ENCODE measurements around the gene LRFN2. TPM values are rescaled to one million over a fixed set of nuclear protein-coding genes. Genes with fewer than 3 reads are reported as not detected.

LRFN2 gene
- total RNA-seq, 1 donor from 2014 or later: 0.32 TPM

GRCh38 chr6:40551966-40552505 is 35.1 kb downstream of the LRFN2 start:
- H3K27me3 ChIP-seq (ENCODE audit: insufficient read depth, low read length): peaks cover 3% of the 10 kb centered on the region
- no peak overlapping the region for H2AFZ ChIP-seq (ENCODE audit: low read depth, low read length)
- no peaks in the 10 kb centered on the region for H3K4me1 ChIP-seq (ENCODE audit: insufficient read depth, low read length)
- H3K4me3 Mint-ChIP-seq (ENCODE audit: unreplicated experiment): no peak overlapping the region
- no peak overlapping the region for H3K9ac ChIP-seq (ENCODE audit: low read length)
- peaks cover 1% of the 10 kb centered on the region for H3K4me1 Mint-ChIP-seq (ENCODE audit: low read depth, unreplicated experiment)
- DNase-seq (ENCODE audit: low read depth): no peak
- H3K79me2 ChIP-seq (ENCODE audit: insufficient read depth, low read length): no peaks in the 10 kb centered on the region
- no peak overlapping the region for H3K4me3 ChIP-seq (ENCODE audit: insufficient read depth, low read depth, low read length)
- H3K27me3 Mint-ChIP-seq (ENCODE audit: low read depth, unreplicated experiment): peaks cover 36% of the 10 kb centered on the region
- H3K4me2 ChIP-seq (ENCODE audit: low read length): no peak overlapping the region
- no peak for TF ChIP-seq CTCF (IDR thresholded peaks at IDR 0.05; ENCODE audit: insufficient read depth, low read depth, low read length)
- no peak for TF ChIP-seq EZH2 (IDR thresholded peaks at IDR 0.05; ENCODE audit: insufficient read depth, low read length)
- no peak for FAIRE-seq
- no peaks in the 10 kb centered on the region for H3K36me3 ChIP-seq (ENCODE audit: insufficient read depth, low read length)
- H3K27ac ChIP-seq (ENCODE audit: low read depth, low read length): no peak overlapping the region
- no peaks in the 10 kb centered on the region for H4K20me1 ChIP-seq (ENCODE audit: insufficient read depth, low read length)
- no peak overlapping the region for H3K27ac Mint-ChIP-seq (ENCODE audit: unreplicated experiment)
- H3K9me3 Mint-ChIP-seq (ENCODE audit: unreplicated experiment): no peaks in the 10 kb centered on the region
- no peaks in the 10 kb centered on the region for H3K9me3 ChIP-seq (ENCODE audit: insufficient read depth, low read depth, low read length)
- no peaks in the 10 kb centered on the region for H3K36me3 Mint-ChIP-seq (ENCODE audit: low read depth, unreplicated experiment)

- no peak overlapping the region for H3K4me2 ChIP-seq (ENCODE audit: low read length)
- peaks cover 3% of the 10 kb centered on the region for H3K27me3 ChIP-seq (ENCODE audit: insufficient read depth, low read length)
- no peaks in the 10 kb centered on the region for H3K9me3 ChIP-seq (ENCODE audit: insufficient read depth, low read depth, low read length)
- H3K36me3 ChIP-seq (ENCODE audit: insufficient read depth, low read length): no peaks in the 10 kb centered on the region
- DNase-seq (ENCODE audit: low read depth) (peak; percentile 6), FAIRE-seq (no peak)
- H3K4me3 Mint-ChIP-seq (ENCODE audit: unreplicated experiment): no peak overlapping the region
- no peaks in the 10 kb centered on the region for H3K79me2 ChIP-seq (ENCODE audit: insufficient read depth, low read length)
- H3K4me1 Mint-ChIP-seq (ENCODE audit: low read depth, unreplicated experiment): peaks cover 1% of the 10 kb centered on the region
- H3K27ac Mint-ChIP-seq (ENCODE audit: unreplicated experiment): no peak overlapping the region
- H3K4me1 ChIP-seq (ENCODE audit: insufficient read depth, low read length): no peaks in the 10 kb centered on the region
- H3K27ac ChIP-seq (ENCODE audit: low read depth, low read length): no peak overlapping the region
- no peak overlapping the region for H2AFZ ChIP-seq (ENCODE audit: low read depth, low read length)
- H4K20me1 ChIP-seq (ENCODE audit: insufficient read depth, low read length): no peaks in the 10 kb centered on the region
- TF ChIP-seq CTCF (IDR thresholded peaks at IDR 0.05; ENCODE audit: insufficient read depth, low read depth, low read length): peak; percentile 46
- no peak for TF ChIP-seq EZH2 (IDR thresholded peaks at IDR 0.05; ENCODE audit: insufficient read depth, low read length)
- no peaks in the 10 kb centered on the region for H3K36me3 Mint-ChIP-seq (ENCODE audit: low read depth, unreplicated experiment)
- H3K9me3 Mint-ChIP-seq (ENCODE audit: unreplicated experiment): no peaks in the 10 kb centered on the region
- H3K27me3 Mint-ChIP-seq (ENCODE audit: low read depth, unreplicated experiment): peaks cover 28% of the 10 kb centered on the region
- H3K4me3 ChIP-seq (ENCODE audit: insufficient read depth, low read depth, low read length): no peak overlapping the region
- H3K9ac ChIP-seq (ENCODE audit: low read length): no peak overlapping the region
Observed at GRCh38 chr6:40550202-40551101, 36.7 kb downstream of the LRFN2 start.

GRCh38 chr6:40545954-40546353 is 41.2 kb downstream of the LRFN2 start:
- peaks cover 1% of the 10 kb centered on the region for H3K4me1 Mint-ChIP-seq (ENCODE audit: low read depth, unreplicated experiment)
- H3K9ac ChIP-seq (ENCODE audit: low read length): no peak overlapping the region
- H2AFZ ChIP-seq (ENCODE audit: low read depth, low read length): no peak overlapping the region
- peaks cover 41% of the 10 kb centered on the region for H3K27me3 Mint-ChIP-seq (ENCODE audit: low read depth, unreplicated experiment)
- H3K27ac ChIP-seq (ENCODE audit: low read depth, low read length): no peak overlapping the region
- H3K36me3 ChIP-seq (ENCODE audit: insufficient read depth, low read length): no peaks in the 10 kb centered on the region
- H4K20me1 ChIP-seq (ENCODE audit: insufficient read depth, low read length): no peaks in the 10 kb centered on the region
- no peak for FAIRE-seq
- H3K27me3 ChIP-seq (ENCODE audit: insufficient read depth, low read length): peaks cover 4% of the 10 kb centered on the region
- no peak overlapping the region for H3K4me2 ChIP-seq (ENCODE audit: low read length)
- TF ChIP-seq CTCF (IDR thresholded peaks at IDR 0.05; ENCODE audit: insufficient read depth, low read depth, low read length): no peak
- no peak for TF ChIP-seq EZH2 (IDR thresholded peaks at IDR 0.05; ENCODE audit: insufficient read depth, low read length)
- H3K79me2 ChIP-seq (ENCODE audit: insufficient read depth, low read length): no peaks in the 10 kb centered on the region
- H3K4me3 ChIP-seq (ENCODE audit: insufficient read depth, low read depth, low read length): no peak overlapping the region
- H3K4me1 ChIP-seq (ENCODE audit: insufficient read depth, low read length): no peaks in the 10 kb centered on the region
- no peaks in the 10 kb centered on the region for H3K9me3 Mint-ChIP-seq (ENCODE audit: unreplicated experiment)
- no peak overlapping the region for H3K27ac Mint-ChIP-seq (ENCODE audit: unreplicated experiment)
- H3K9me3 ChIP-seq (ENCODE audit: insufficient read depth, low read depth, low read length): no peaks in the 10 kb centered on the region
- no peak overlapping the region for H3K4me3 Mint-ChIP-seq (ENCODE audit: unreplicated experiment)
- H3K36me3 Mint-ChIP-seq (ENCODE audit: low read depth, unreplicated experiment): no peaks in the 10 kb centered on the region
- DNase-seq (ENCODE audit: low read depth): no peak

All from astrocyte (in vitro differentiated cells and primary cell).